Stimulated activated CD4-positive, alpha-beta T cell treated with anti-CD3 and anti-CD28 coated beads, Interleukin-2, amount 100 ng/mL, for 24 hours (primary cell): Measurements from ENCODE around the gene AGBL5.

Source experiments
- DNase-seq, 2 donors: peaks; one replicate each; pipeline ENCODE4 v3.0.0-alpha.2; 2020

AGBL5 gene

DNA sequence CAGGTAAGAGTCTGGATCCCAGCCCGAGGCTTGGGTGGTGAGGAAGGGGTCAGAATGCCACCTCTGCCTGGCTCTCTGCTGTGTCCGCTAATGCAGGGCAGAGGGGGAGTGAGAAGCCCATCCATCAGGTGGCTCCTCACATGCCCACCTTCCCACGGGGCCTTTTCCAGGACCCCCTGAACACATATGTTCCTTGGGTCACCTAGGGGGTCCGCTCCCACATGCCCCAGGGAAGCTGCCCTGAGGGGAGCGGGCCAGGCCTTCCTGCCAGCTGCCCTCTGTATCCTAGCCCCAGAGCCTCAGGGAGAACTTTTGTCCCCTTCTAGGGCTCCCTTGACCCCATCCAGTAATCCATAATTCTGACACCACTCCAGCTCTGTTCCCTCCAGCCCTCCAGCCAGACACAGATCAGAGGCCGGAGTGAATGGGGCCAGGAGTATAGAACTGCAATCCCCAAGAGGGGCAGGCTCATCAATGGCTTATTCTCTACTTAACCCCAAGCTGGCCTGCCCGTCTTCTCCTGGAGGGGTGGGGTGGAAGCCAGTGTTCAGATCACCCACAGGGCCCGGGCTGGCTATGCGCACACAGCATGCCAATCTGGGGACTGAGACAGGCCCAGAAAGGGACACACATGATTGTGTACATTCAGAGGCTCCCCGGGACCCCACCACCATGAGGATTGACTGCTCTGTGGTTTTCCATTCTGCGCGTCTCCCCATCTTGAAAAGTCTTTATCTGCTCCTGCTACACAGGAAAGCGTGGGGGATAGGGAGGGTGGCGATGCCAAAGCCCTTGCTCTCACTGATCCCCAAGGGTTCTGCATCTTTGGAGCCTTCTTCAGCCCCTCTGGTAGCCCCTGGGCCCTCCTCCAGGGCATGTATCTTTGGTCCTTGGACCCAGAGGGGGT, 28.0 kb downstream of the AGBL5 start:
- DNase-seq: no peak

- no peak for DNase-seq
These were observed 28.6 kb downstream of the AGBL5 start for GRCh38 chr2:27080140-27080469.

- DNase-seq: no peak
These were observed 29.1 kb downstream of the AGBL5 start for GRCh38 chr2:27080603-27080936.

DNA sequence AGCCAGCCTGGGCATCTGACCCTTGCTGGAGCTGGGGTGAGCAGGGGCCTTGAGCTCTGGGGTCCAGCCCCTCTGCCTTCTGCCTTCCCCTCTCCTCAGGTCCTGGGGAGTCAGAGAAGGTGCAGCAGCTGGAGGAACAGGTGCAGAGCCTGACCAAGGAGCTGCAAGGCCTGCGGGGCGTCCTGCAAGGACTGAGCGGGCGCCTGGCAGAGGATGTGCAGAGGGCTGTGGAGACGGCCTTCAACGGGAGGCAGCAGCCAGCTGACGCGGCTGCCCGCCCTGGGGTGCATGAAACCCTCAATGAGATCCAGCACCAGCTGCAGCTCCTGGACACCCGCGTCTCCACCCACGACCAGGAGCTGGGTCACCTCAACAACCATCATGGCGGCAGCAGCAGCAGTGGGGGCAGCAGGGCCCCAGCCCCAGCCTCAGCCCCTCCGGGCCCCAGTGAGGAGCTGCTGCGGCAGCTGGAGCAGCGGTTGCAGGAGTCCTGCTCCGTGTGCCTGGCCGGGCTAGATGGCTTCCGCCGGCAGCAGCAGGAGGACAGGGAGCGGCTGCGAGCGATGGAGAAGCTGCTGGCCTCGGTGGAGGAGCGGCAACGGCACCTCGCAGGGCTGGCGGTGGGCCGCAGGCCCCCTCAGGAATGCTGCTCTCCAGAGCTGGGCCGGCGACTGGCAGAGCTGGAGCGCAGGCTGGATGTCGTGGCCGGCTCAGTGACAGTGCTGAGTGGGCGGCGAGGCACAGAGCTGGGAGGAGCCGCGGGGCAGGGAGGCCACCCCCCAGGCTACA, 30.7 kb downstream of the AGBL5 start:
- DNase-seq: no peak

DNA sequence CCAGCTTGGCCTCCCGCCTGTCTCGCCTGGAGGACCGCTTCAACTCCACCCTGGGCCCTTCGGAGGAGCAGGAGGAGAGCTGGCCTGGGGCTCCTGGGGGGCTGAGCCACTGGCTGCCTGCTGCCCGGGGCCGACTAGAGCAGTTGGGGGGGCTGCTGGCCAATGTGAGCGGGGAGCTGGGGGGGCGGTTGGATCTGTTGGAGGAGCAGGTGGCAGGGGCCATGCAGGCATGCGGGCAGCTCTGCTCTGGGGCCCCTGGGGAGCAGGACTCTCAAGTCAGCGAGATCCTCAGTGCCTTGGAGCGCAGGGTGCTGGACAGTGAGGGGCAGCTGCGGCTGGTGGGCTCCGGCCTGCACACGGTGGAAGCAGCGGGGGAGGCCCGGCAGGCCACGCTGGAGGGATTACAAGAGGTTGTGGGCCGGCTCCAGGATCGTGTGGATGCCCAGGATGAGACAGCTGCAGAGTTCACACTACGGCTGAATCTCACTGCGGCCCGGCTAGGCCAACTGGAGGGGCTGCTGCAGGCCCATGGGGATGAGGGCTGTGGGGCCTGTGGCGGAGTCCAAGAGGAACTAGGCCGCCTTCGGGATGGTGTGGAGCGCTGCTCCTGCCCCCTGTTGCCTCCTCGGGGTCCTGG, 31.4 kb downstream of the AGBL5 start:
- DNase-seq: no peak

DNA sequence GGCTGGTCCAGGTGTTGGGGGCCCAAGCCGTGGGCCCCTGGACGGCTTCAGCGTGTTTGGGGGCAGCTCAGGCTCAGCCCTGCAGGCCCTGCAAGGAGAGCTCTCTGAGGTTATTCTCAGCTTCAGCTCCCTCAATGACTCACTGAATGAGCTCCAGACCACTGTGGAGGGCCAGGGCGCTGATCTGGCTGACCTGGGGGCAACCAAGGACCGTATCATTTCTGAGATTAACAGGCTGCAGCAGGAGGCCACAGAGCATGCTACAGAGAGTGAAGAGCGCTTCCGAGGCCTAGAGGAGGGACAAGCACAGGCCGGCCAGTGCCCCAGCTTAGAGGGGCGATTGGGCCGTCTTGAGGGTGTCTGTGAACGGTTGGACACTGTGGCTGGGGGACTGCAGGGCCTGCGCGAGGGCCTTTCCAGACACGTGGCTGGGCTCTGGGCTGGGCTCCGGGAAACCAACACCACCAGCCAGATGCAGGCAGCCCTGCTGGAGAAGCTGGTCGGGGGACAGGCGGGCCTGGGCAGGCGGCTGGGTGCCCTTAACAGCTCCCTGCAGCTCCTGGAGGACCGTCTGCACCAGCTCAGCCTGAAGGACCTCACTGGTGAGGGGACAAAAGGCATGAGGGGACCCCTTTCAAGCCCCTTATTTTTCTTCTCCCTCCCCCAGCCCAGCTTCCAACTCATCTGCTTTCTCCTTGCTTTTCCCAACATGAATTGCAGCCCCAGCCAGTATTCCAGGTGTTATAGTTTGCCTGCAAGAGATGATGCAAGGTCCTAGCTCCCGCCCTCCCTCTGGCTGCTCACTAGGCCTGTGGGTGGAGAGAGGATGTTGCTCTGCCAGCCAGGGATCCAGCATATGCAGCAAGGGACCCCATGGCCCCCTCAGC, 32.2 kb downstream of the AGBL5 start:
- DNase-seq: no peak

DNA sequence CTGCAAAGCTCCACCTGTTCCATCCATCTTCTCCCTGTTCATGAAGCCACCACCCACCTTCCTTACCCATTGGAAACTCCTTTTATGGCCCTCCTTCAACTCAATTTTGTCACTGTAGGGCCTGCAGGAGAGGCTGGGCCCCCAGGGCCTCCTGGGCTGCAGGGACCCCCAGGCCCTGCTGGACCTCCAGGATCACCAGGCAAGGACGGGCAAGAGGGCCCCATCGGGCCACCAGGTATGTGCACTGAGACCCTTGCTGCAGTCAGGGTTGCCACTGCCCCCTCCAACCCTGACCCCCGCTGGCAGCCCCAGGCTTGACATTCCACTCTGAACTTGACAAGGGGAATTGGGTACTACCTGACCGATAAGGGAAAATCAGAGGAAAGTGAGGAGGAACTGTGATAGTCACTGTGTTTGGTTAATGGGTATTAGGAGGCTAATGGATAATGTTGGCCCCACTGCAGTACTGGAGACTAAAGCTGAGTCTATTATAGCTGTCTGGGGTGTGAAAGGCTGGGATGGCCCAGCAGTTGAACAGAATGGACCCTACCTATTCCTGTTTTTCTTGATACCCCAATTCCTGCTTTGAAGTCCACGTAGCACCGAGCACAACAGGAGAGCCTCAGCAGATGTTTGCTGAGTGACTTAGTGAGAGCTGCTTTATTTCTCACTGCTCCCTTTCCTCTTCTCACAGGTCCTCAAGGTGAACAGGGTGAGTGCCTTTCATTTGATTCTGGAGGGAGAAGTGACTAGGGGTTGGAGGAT, 33.0 kb downstream of the AGBL5 start:
- DNase-seq: no peak

- DNase-seq: no peak
These were observed 33.7 kb downstream of the AGBL5 start for GRCh38 chr2:27085062-27085672.

GRCh38 chr2:27085673-27086089, 34.2 kb downstream of the AGBL5 start:
- DNase-seq: peak; percentile 45 to 54

DNA sequence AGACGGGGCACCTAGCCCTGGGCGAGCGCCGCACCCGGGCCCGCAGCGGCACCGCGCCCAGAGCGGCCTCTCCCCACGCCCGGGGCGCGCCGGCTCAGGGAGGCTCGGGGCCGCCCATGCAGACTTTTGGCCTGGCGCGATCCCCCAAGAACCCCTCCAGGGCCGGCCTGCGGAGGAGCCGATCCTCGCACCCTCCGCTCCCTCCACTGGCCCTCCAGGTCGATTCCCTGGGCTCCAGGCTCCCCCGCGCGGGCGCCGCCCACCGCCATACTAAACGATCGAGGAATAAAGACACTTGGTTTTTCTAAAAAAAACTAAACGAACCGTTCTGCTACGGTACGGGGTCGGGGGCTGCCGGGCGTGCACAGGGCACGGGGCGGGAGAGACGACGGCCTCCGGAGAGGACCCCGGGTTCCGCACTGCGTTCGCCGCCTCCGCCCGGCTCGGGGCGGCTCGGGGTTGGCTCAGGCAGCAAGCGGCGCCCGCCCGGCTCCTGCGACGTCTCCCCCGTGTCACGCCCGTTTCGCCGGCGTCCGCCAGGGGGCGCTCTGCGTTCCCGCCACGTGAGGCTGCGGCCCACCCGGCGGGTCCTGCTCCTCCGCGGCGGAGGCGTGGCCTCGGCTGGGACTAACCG, 34.7 kb downstream of the AGBL5 start:
- peak; percentile 98 for DNase-seq

DNA sequence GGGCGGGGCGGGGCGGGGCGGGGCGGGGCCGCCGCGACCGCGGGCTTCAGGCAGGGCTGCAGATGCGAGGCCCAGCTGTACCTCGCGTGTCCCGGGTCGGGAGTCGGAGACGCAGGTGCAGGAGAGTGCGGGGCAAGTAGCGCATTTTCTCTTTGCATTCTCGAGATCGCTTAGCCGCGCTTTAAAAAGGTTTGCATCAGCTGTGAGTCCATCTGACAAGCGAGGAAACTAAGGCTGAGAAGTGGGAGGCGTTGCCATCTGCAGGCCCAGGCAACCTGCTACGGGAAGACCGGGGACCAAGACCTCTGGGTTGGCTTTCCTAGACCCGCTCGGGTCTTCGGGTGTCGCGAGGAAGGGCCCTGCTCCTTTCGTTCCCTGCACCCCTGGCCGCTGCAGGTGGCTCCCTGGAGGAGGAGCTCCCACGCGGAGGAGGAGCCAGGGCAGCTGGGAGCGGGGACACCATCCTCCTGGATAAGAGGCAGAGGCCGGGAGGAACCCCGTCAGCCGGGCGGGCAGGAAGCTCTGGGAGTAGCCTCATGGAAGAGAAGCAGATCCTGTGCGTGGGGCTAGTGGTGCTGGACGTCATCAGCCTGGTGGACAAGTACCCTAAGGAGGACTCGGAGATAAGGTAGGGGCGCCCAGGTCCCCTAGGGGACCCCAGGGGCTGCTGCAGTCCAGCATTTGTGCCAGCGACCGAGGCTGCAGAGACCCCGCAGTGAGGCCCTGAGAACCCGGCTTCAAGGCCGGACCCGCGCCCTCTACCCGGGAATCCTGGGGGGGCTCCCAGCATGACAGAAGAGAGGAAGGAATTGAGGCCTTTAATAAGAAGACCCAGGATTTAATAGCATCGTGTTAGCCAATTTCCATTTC, 35.5 kb downstream of the AGBL5 start, which contains the start of gene KHK:
Gene KHK, plus strand, starts transcription at position 49 of the 870 bp plus-strand sequence. Its CDS starts 488 bp downstream, at position 537.
- peak in 1 of 2 donors; percentile 37 for DNase-seq

DNA sequence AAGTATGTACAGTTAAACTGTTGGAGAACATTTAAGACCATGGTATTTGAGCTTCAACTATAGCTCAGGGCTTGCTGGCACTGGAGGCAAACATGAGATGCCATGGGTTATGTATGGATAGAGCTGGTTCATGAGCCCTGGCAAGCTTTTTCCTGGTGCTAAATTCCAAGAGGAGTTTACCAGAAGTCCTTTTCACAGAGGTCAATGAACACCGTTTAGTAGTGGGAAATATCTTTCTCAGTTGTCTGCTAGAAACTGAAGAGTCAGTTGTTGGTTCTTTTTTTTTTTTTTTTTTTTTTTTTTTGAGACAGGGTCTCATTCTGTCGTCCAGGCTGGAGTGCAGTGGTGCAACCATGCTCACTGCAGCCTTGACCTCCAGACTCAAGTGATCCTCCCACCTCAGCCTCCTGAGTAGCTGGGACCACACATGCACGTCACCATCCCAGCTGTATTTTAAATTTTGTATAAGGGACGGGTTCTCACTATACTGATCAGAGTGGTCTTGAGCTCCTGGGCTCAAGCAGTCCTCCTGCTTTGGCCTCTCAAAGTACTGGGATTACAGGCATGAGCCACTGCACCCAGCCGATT, 36.4 kb downstream of the AGBL5 start:
- no peak for DNase-seq

DNA sequence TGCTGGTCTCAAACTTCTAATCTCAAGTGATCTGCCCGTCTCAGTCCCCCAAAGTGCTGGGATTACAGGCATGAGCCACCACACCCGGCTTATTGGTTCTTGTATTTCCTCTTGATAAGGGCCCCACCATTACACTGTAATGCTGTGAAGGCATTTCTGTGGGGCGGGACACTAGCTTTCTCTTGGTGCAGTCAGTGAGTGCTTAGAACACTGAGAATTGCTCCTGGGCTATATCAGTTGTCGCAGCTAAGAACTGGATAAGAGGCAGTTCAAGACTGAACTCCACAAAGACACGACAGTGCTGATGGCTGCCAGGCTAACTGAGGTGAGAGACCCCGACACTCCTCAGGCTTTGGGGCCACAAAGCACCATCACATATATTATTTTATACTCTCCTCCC, 37.2 kb downstream of the AGBL5 start:
- no peak for DNase-seq

GRCh38 chr2:27089111-27089954, 37.9 kb downstream of the AGBL5 start:
- DNase-seq: no peak

DNA sequence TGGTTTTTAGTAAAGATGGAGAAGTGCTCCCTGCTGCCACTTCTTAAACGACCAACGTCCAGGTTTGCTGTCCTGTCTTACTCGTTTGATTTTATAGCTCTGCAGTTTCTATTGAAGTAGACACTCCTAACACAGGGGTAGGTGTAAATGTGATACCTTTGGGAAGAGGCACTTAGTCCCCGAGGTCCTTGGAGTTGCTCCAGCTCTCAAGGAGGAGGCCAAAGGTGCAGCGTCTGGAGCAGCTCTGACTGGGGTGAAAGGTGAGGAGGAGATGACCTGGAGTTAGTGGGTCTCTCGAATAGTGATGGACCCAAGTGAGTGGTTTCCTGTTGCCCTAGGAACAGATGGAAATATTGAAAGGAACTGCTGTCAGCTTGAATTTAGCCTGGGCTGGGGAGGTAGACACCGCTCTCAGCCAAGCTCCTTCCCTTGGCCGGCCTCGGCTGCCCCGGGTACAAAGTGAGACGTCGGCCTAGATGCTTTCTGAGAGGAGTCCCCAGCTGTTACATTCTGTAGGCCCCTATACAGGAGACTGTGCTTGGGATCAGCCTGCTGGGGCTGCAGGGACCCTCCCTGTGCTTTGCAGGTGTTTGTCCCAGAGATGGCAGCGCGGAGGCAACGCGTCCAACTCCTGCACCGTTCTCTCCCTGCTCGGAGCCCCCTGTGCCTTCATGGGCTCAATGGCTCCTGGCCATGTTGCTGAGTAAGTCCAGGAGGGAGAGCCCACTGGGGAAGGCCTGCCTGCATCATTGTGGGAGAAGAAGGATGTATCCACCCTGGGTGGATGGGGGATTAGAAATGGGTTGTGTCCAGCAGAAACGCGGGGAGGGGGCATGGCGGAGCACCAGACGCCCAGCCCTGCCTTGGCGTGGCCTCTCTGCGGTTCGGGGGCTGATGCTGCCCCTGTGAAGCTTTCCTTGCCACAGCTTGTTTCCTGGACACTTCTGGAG, 40.6 kb downstream of the AGBL5 start:
- no peak for DNase-seq

GRCh38 chr2:27092696-27093429, 41.4 kb downstream of the AGBL5 start:
- no peak for DNase-seq
